NCI-H2107 treated with DMSO at 0.1 percent for 48 hours (cell line): ENCODE results near the gene DDR2.

Experiments
- DNase-seq: peaks from one replicate; lab custom pipeline; 2025; ENCODE audit not compliant: unreplicated experiment; lab: John Stamatoyannopoulos, UW

Gene DDR2

GRCh38 chr1:162823771-162824525 is 191.7 kb downstream of the DDR2 start:
- DNase-seq, result no peak

DNA sequence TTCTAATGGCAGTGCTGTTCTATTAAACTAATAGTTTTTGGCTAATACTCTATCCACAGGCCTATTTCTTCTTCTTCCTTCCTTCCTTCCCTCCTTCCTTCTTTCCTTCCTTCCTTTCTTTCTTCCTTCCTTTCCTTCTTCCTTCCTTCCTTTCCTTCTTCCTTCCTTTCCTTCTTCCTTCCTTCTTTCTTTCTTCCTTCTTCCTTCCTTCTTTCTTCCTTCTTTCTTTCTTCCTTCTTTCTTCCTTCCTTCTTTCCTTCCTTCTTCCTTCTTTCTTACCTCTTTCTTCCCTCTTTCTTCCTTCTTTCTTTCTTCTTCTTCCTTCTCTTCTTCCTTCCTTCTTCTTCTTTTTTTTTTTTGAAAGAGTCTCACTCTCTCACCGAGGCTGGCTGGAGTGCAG is 197.0 kb downstream of the DDR2 start:
- no peak for DNase-seq

- no peak for DNase-seq
Measured at GRCh38 chr1:162832470-162832869, 200.2 kb downstream of the DDR2 start.

DNA sequence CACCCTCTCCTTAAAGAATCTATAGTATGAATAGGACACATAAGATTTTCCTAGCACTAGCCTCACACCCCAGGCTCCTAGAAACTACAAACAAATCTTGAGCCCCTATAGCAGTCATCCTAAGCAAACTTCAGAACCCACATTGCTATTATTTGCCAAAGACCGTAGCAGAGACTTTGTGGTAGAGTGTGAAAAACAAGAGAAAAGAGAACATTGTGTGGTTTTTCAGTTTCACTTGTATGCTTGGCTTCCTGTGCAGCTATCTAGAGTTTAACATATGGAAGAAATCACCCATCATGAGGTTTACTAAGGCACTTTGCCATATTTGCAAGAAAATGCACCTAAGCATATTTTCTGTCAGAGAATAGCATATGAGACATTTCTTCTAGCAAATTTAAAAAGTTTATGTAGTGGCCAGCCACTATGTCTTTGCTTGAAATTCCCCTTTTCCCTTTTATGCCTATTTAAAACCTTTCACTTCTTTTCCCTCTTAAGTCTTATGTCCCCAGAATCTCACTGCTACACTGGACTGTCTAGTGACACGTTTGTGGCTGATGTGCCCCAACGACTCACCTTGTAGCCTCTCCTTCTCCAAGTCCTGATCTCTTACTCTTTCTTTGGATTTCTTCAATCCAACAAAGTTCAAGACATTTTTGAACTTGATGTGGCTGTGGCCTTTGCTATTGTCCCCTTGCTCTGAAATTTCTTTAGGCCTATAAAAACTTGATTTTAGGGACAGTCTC is 203.1 kb downstream of the DDR2 start:
- no peak for DNase-seq
